CD4-positive, alpha-beta memory T cell (primary cell): ENCODE results near the gene FCHO2. TPM values are rescaled to one million over a fixed set of nuclear protein-coding genes. Genes with fewer than 3 reads are reported as not detected.

ENCODE experiments used
- CTCF ChIA-PET: fragments of 350-600 bp; sonication (Branson Sonifier 250); formaldehyde crosslinking; loops from one replicate; lab custom pipeline; 2021; ENCODE audit warnings: inconsistent platforms; ENCODE audit not compliant: partially characterized antibody; lab: Charles Lee
- POLR2A ChIA-PET: fragments of 350-600 bp; sonication (Branson Sonifier 250); formaldehyde crosslinking; loops from one replicate; lab custom pipeline; 2021; ENCODE audit not compliant: partially characterized antibody; lab: Charles Lee
- DNase-seq, 5 donors: peaks; one replicate each; pipeline versions ENCODE4 v3.0.0 to v3.0.0-alpha.2; 2020 to 2022; ENCODE audit warnings: mixed read lengths in 1 of 5
- H3K27ac ChIP-seq: one replicate; pipeline ENCODE4 v1.7.0; 2013; ENCODE audit warnings: low read depth, low read length
- H3K27me3 ChIP-seq: 2 replicates; pipeline ENCODE4 v1.7.0; 2013; ENCODE audit warnings: mild to moderate bottlenecking, low read length, moderate library complexity; ENCODE audit not compliant: insufficient read depth
- H3K36me3 ChIP-seq: 2 replicates; pipeline ENCODE4 v1.7.0; 2013; ENCODE audit warnings: mild to moderate bottlenecking, low read length, moderate library complexity; ENCODE audit not compliant: insufficient read depth
- H3K4me1 ChIP-seq: 2 replicates; pipeline ENCODE4 v1.7.0; 2013; ENCODE audit warnings: mild to moderate bottlenecking, low read length, moderate library complexity; ENCODE audit not compliant: insufficient read depth
- H3K4me3 ChIP-seq, 2 donors: one replicate each; pipeline ENCODE4 v1.7.0; 2013; ENCODE audit warnings: low read length in 2 of 2, mild to moderate bottlenecking in 1 of 2
- H3K9me3 ChIP-seq, 2 donors: one replicate each; pipeline ENCODE4 v1.7.0; 2013; ENCODE audit warnings: low read length in 2 of 2, control low read depth in 1 of 2; ENCODE audit not compliant: control insufficient read depth in 1 of 2
- H3K27ac Mint-ChIP-seq, 7 donors: one replicate each; pipeline ENCODE4 v1.8.0; 2020 to 2021; ENCODE audit warnings: mixed read lengths in 7 of 7, mild to moderate bottlenecking in 6 of 7, inconsistent platforms in 3 of 7, moderate library complexity in 3 of 7
- H3K27me3 Mint-ChIP-seq, 2 donors: one replicate each; pipeline ENCODE4 v1.8.0; 2020 to 2021; ENCODE audit warnings: mixed read lengths in 2 of 2
- H3K36me3 Mint-ChIP-seq, 2 donors: one replicate each; pipeline ENCODE4 v1.8.0; 2020 to 2021; ENCODE audit warnings: mixed read lengths in 2 of 2, inconsistent platforms in 1 of 2, mild to moderate bottlenecking in 1 of 2
- H3K4me1 Mint-ChIP-seq, 4 donors: one replicate each; pipeline ENCODE4 v1.8.0; 2020 to 2021; ENCODE audit warnings: mixed read lengths in 4 of 4, mild to moderate bottlenecking in 1 of 4
- H3K4me3 Mint-ChIP-seq, 8 donors: one replicate each; pipeline ENCODE4 v1.8.0; 2020 to 2021; ENCODE audit warnings: mixed read lengths in 8 of 8, mild to moderate bottlenecking in 7 of 8, moderate library complexity in 6 of 8, inconsistent platforms in 3 of 8
- H3K9me3 Mint-ChIP-seq, 8 donors: one replicate each; pipeline ENCODE4 v1.8.0; 2020 to 2021; ENCODE audit warnings: mixed read lengths in 8 of 8, mild to moderate bottlenecking in 5 of 8, inconsistent platforms in 3 of 8, moderate library complexity in 1 of 8
- intact Hi-C: fragments of 100-400 bp; cut with micrococcal nuclease; formaldehyde crosslinking; loops from one replicate; pipeline ENCODE4 v1.15.1; 2023
- polyA plus RNA-seq, 2 donors: library from polyadenylated mRNA; unstranded; fragments of 300-500 nt; fragmentation: Illumina TruSeq; gene quantifications; one replicate each; pipeline ENCODE4 v1.2.3, GENCODE V29; 2021
- total RNA-seq, 2 experiments: library from RNA; stranded (reverse); gene quantifications; one replicate each; pipeline ENCODE4 v1.2.3, GENCODE V29; 2021

Gene FCHO2
- total and polyA plus RNA-seq, 4 experiments from 2014 or later: 1.4 to 6.3 (median 4.3) TPM

DNA sequence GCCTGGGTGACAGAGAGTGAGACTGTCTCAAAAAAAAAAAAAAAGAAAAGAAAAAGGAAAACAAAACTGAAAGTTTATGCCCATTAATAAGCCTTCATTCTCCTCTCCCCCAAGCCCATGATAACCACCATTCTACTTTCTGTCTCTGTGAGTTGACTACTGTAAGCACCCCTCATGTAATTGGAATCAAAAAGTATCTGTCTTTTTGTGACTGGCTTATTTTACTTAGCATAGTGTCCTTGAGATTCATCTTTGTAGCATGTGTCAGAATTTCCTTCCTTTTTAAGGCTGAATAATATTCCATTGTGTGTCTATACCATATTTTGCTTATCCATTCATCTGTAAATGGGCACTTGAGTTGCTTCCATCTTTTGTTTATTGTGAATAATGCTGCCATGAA, 150.5 kb downstream of the FCHO2 start:
- Histone ChIP-seq H3K27me3 (peaks cover 6% of the 10 kb centered on the region), H3K4me1 (no peaks in the 10 kb centered on the region), H3K27ac (no peak overlapping the region), H3K36me3 (no peaks in the 10 kb centered on the region), H3K4me3 (no peak overlapping the region), H3K9me3 (no peaks in the 10 kb centered on the region)
- no peak for DNase-seq
- Mint-ChIP-seq H3K4me3 (no peak overlapping the region), H3K27me3 (peaks cover 9 to 20% of the 10 kb centered on the region in 2 donors), H3K36me3 (no peaks in the 10 kb centered on the region), H3K9me3 (peaks cover 0 to 6% (median 1%) of the 10 kb centered on the region in 8 donors), H3K27ac (no peak overlapping the region), H3K4me1 (no peaks in the 10 kb centered on the region)
- intact Hi-C loops: no loop called here
- POLR2A ChIA-PET: no interaction called here
- CTCF ChIA-PET: no interaction called here

GRCh38 chr5:73110190-73110589, 154.3 kb downstream of the FCHO2 start:
- peaks cover 0 to 6% (median 4%) of the 10 kb centered on the region in 8 donors for H3K9me3 Mint-ChIP-seq
- H3K36me3 Mint-ChIP-seq: no peaks in the 10 kb centered on the region
- peaks cover 16 to 35% of the 10 kb centered on the region in 2 donors for H3K27me3 Mint-ChIP-seq
- POLR2A ChIA-PET: no interaction called here
- no peak for DNase-seq
- no peak overlapping the region for H3K27ac ChIP-seq
- no peaks in the 10 kb centered on the region for H3K4me1 ChIP-seq
- no peak overlapping the region for H3K27ac Mint-ChIP-seq
- H3K9me3 ChIP-seq: no peaks in the 10 kb centered on the region
- no peaks in the 10 kb centered on the region for H3K36me3 ChIP-seq
- no peak overlapping the region for H3K4me3 Mint-ChIP-seq
- peaks cover 6% of the 10 kb centered on the region for H3K27me3 ChIP-seq
- no peak overlapping the region for H3K4me3 ChIP-seq
- intact Hi-C loops: no loop called here
- CTCF ChIA-PET: no interaction called here
- H3K4me1 Mint-ChIP-seq: no peaks in the 10 kb centered on the region

DNA sequence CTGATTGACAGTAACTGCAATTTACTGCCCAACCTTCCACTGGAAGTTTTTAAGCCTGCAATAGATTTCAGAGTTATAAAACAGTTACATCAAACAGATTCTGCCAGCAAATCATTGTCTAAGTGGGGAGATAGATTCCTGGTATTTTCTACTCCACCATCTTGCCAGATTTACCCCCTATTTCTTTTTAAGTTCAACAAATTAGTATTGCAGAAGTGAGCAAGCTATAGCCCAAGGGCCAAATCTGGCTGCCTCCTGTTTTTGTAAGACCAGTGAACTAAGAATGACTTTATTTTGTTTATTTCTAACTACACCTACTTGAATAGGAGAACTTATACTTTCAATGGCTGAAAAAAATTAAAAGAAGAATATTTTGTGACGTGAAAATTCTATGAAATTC, 155.7 kb downstream of the FCHO2 start:
- Histone ChIP-seq H3K4me1 (no peaks in the 10 kb centered on the region), H3K27ac (no peak overlapping the region), H3K36me3 (no peaks in the 10 kb centered on the region), H3K9me3 (no peaks in the 10 kb centered on the region), H3K4me3 (no peak overlapping the region), H3K27me3 (peaks cover 6% of the 10 kb centered on the region)
- H3K27me3 Mint-ChIP-seq: peaks cover 19 to 38% of the 10 kb centered on the region in 2 donors
- POLR2A ChIA-PET: no interaction called here
- no peak overlapping the region for H3K27ac Mint-ChIP-seq
- CTCF ChIA-PET: no interaction called here
- intact Hi-C loops: no loop called here
- H3K36me3 Mint-ChIP-seq: no peaks in the 10 kb centered on the region
- no peaks in the 10 kb centered on the region for H3K4me1 Mint-ChIP-seq
- H3K4me3 Mint-ChIP-seq: no peak overlapping the region
- peaks cover 0 to 6% (median 4%) of the 10 kb centered on the region in 8 donors for H3K9me3 Mint-ChIP-seq
- DNase-seq: no peak

DNA sequence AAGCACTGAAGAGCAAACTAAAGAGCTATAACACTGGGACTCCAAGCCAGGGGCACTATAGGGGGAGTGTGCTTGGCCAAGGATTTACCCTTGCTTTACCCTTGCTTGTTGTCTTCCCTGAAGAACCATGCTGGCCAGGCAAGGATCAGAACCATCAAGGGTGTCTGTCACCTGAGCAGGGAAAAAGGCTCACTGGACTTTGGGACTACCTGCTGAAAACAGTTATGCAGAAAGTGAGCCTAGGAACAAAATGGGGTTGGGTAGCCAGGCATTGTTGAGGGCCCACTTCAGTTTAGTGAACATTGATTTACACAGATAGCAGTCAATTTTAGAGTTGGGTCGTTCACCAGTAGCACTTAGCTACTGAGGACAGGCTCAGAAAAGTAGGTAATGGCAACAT, 156.5 kb downstream of the FCHO2 start:
- H3K27ac ChIP-seq: no peak overlapping the region
- CTCF ChIA-PET: no interaction called here
- no peaks in the 10 kb centered on the region for H3K9me3 ChIP-seq
- H3K27ac Mint-ChIP-seq: no peak overlapping the region
- no peak overlapping the region for H3K4me3 ChIP-seq
- no peaks in the 10 kb centered on the region for H3K36me3 ChIP-seq
- no peak for DNase-seq
- H3K9me3 Mint-ChIP-seq: peaks cover 0 to 6% (median 4%) of the 10 kb centered on the region in 8 donors
- H3K4me1 ChIP-seq: no peaks in the 10 kb centered on the region
- peaks cover 22 to 40% of the 10 kb centered on the region in 2 donors for H3K27me3 Mint-ChIP-seq
- H3K4me1 Mint-ChIP-seq: no peaks in the 10 kb centered on the region
- H3K36me3 Mint-ChIP-seq: no peaks in the 10 kb centered on the region
- no peak overlapping the region for H3K4me3 Mint-ChIP-seq
- POLR2A ChIA-PET: no interaction called here
- H3K27me3 ChIP-seq: peaks cover 6% of the 10 kb centered on the region
- intact Hi-C loops: no loop called here

- Mint-ChIP-seq H3K4me3 (no peak overlapping the region), H3K9me3 (peaks cover 0 to 6% (median 0%) of the 10 kb centered on the region in 8 donors), H3K4me1 (no peaks in the 10 kb centered on the region), H3K36me3 (no peaks in the 10 kb centered on the region), H3K27me3 (peaks cover 28 to 36% of the 10 kb centered on the region in 2 donors), H3K27ac (no peak overlapping the region)
- H3K9me3 ChIP-seq: no peaks in the 10 kb centered on the region
- peaks cover 1% of the 10 kb centered on the region for H3K27me3 ChIP-seq
- H3K36me3 ChIP-seq: no peaks in the 10 kb centered on the region
- DNase-seq: no peak
- H3K27ac ChIP-seq: no peak overlapping the region
- POLR2A ChIA-PET: no interaction called here
- no peaks in the 10 kb centered on the region for H3K4me1 ChIP-seq
- intact Hi-C loops: no loop called here
- CTCF ChIA-PET: no interaction called here
- no peak overlapping the region for H3K4me3 ChIP-seq
Observed at GRCh38 chr5:73114044-73114688, 158.3 kb downstream of the FCHO2 start.

DNA sequence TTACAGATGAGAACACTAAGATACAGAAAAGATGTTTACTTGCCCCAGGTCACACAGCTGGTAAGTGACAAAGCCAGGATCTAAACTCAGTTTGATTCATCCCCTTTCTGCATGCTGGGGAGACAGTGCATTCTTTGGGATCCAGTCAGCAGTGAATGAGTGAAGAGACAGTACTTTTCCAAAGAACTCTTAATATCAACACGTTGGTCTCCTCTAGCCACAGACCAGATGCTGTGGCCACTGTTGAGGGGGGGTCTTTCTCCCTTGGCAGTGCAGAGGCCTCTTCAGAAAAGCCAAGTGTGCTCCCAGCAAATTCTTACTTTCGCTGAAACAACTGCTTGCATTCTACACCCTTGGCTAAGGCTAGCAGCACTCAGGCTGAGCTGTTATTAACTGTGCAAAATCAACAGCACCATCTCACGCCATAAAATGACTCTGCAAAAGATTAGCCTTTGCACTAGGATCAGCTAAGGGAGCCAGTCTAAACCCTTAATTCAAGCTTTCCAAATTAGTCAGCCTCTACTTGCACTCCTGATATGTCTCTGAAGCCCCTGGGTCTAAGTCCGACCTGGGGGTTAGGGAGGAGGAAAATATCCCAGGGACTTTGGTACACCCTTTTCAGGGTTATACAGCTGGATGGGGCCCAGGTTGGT, 159.7 kb downstream of the FCHO2 start:
- intact Hi-C loops: no loop called here
- peaks cover 31 to 38% of the 10 kb centered on the region in 2 donors for H3K27me3 Mint-ChIP-seq
- peaks cover 0 to 5% (median 0%) of the 10 kb centered on the region in 8 donors for H3K9me3 Mint-ChIP-seq
- no peak for DNase-seq
- Histone ChIP-seq H3K4me1 (no peaks in the 10 kb centered on the region), H3K27me3 (no peaks in the 10 kb centered on the region), H3K9me3 (no peaks in the 10 kb centered on the region), H3K4me3 (no peak overlapping the region), H3K27ac (no peak overlapping the region), H3K36me3 (no peaks in the 10 kb centered on the region)
- H3K4me3 Mint-ChIP-seq: no peak overlapping the region
- ChIA-PET CTCF (no interaction called here), POLR2A (no interaction called here)
- no peaks in the 10 kb centered on the region for H3K36me3 Mint-ChIP-seq
- no peak overlapping the region for H3K27ac Mint-ChIP-seq
- peaks cover 4 to 6% (median 6%) of the 10 kb centered on the region in 4 donors for H3K4me1 Mint-ChIP-seq

DNA sequence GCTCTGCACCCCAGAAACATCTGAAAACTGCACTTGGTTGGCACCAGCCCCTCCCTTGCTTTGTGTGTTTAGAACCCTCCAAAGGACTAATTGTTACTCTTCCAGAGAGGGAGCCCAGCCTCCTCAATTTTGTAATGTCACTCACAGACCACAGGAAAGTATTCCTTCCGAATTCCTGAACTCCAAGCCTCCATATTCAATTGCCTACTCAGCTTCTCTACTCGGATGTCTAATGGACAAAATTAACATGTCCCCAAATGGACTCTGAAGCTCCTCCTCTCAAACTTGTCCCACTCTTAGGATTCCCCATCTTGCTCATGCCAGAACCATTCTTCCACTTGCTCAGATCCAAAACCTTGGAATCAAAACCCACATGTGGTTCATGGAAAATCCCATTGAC, 160.7 kb downstream of the FCHO2 start:
- Histone ChIP-seq H3K36me3 (no peaks in the 10 kb centered on the region), H3K4me3 (no peak overlapping the region), H3K4me1 (no peaks in the 10 kb centered on the region), H3K27me3 (peaks cover 5% of the 10 kb centered on the region), H3K9me3 (no peaks in the 10 kb centered on the region), H3K27ac (no peak overlapping the region)
- peaks cover 40 to 44% of the 10 kb centered on the region in 2 donors for H3K27me3 Mint-ChIP-seq
- intact Hi-C loops: no loop called here
- CTCF ChIA-PET: no interaction called here
- DNase-seq: no peak
- POLR2A ChIA-PET: no interaction called here
- H3K4me1 Mint-ChIP-seq: peaks cover 7 to 15% (median 12%) of the 10 kb centered on the region in 4 donors
- H3K27ac Mint-ChIP-seq: no peak overlapping the region
- no peaks in the 10 kb centered on the region for H3K36me3 Mint-ChIP-seq
- peaks cover 0 to 5% (median 0%) of the 10 kb centered on the region in 8 donors for H3K9me3 Mint-ChIP-seq
- no peak overlapping the region for H3K4me3 Mint-ChIP-seq
